AG04450 (cell line): ENCODE measurements around the gene TRAF1. TPM values are rescaled to one million over a fixed set of nuclear protein-coding genes. Genes with fewer than 3 reads are reported as not detected.

ENCODE experiments used
- CTCF ChIA-PET: fragments of 300-600, 350-600 bp; formaldehyde crosslinking; extraction: SDS; loops from one replicate; lab custom pipeline; 2022; ENCODE audit warnings: antibody characterized with exemption, inconsistent platforms; lab: Charles Lee
- POLR2A ChIA-PET: fragments of 350-600 bp; formaldehyde crosslinking; extraction: SDS; loops from one replicate; lab custom pipeline; 2021; ENCODE audit warnings: antibody characterized with exemption, inconsistent platforms; lab: Yijun Ruan, JAX
- DNase-seq: peaks from one replicate; pipeline ENCODE4 v3.0.0-alpha.2; 2011; ENCODE audit warnings: low read depth, low spot score
- H3K27ac ChIP-seq: one replicate; pipeline ENCODE4 v1.5.1; 2012; ENCODE audit warnings: low read depth, low read length, control low read depth
- H3K27me3 ChIP-seq: one replicate; pipeline ENCODE4 v1.6.0; 2012; ENCODE audit warnings: low read length; ENCODE audit not compliant: control insufficient read depth, insufficient read depth
- H3K4me3 ChIP-seq: 2 replicates; pipeline ENCODE4 v1.5.1; 2011; ENCODE audit warnings: mild to moderate bottlenecking, low read depth, low read length, control low read depth
- H3K9me3 ChIP-seq: 2 replicates; pipeline ENCODE4 v1.5.1; 2012; ENCODE audit warnings: low read length; ENCODE audit not compliant: control insufficient read depth, insufficient read depth
- CTCF ChIP-seq: IDR thresholded peaks from 2 replicates; pipeline ENCODE4 v1.5.1; 2011; ENCODE audit warnings: low read depth, low read length, control low read depth, inconsistent platforms
- polyA plus RNA-seq: library from polyadenylated mRNA; depleted of rRNA; stranded (reverse); fragments of >200 nt; gene quantifications from 2 replicates; pipeline ENCODE4 v1.2.3, GENCODE V29; 2011

TRAF1 gene
- polyA plus RNA-seq, 1 experiment = 3.7 TPM

- H3K4me3 ChIP-seq = no peak overlapping the region
- ChIA-PET CTCF (interaction anchor here (2.2 kb wide), 1 partner anchor 125 kb away, joined by 10 read pairs; no protein-coding TSS in a partner anchor), POLR2A (no interaction called here)
- no peak for TF ChIP-seq CTCF
- H3K27ac ChIP-seq = no peak overlapping the region
- no peaks in the 10 kb centered on the region for H3K27me3 ChIP-seq
- DNase-seq = no peak
- no peaks in the 10 kb centered on the region for H3K9me3 ChIP-seq
Observed at GRCh38 chr9:120934281-120934680, 7.7 kb upstream of the TRAF1 start.

GRCh38 chr9:120933310-120934055, 6.9 kb upstream of the TRAF1 start:
- Histone ChIP-seq H3K9me3 (no peaks in the 10 kb centered on the region), H3K27ac (no peak overlapping the region), H3K4me3 (no peak overlapping the region), H3K27me3 (no peaks in the 10 kb centered on the region)
- no peak for DNase-seq
- no peak for TF ChIP-seq CTCF
- ChIA-PET CTCF (interaction anchor here (2.2 kb wide), 1 partner anchor 126 kb away, joined by 10 read pairs; no protein-coding TSS in a partner anchor), POLR2A (no interaction called here)

- H3K4me3 ChIP-seq = no peak overlapping the region
- H3K27ac ChIP-seq = peak overlapping the region; percentile 81
- no peaks in the 10 kb centered on the region for H3K9me3 ChIP-seq
- ChIA-PET CTCF (no interaction called here), POLR2A (no interaction called here)
- TF ChIP-seq CTCF = no peak
- DNase-seq = no peak
- no peaks in the 10 kb centered on the region for H3K27me3 ChIP-seq
Observed at GRCh38 chr9:120932086-120932823, 5.7 kb upstream of the TRAF1 start.

- no peaks in the 10 kb centered on the region for H3K27me3 ChIP-seq
- no peaks in the 10 kb centered on the region for H3K9me3 ChIP-seq
- TF ChIP-seq CTCF = no peak
- CTCF ChIA-PET = no interaction called here
- H3K27ac ChIP-seq = peak overlapping the region; percentile 81
- H3K4me3 ChIP-seq = no peak overlapping the region; the same call in 1 of the 2 replicates
- no peak for DNase-seq
- POLR2A ChIA-PET = interaction anchor here (0.7 kb wide), 1 partner anchor 9 kb away, joined by 3 read pairs; no protein-coding TSS in a partner anchor
Observed at GRCh38 chr9:120931231-120932085, 4.9 kb upstream of the TRAF1 start.
